Measurements from ENCODE around the gene ERCC6L. TPM values are rescaled to one million over a fixed set of nuclear protein-coding genes. Genes with fewer than 3 reads are reported as not detected.

Gene ERCC6L
- polyA plus RNA-seq, 3 donors: 0.04 to 0.24 (median 0.05) TPM

DNA sequence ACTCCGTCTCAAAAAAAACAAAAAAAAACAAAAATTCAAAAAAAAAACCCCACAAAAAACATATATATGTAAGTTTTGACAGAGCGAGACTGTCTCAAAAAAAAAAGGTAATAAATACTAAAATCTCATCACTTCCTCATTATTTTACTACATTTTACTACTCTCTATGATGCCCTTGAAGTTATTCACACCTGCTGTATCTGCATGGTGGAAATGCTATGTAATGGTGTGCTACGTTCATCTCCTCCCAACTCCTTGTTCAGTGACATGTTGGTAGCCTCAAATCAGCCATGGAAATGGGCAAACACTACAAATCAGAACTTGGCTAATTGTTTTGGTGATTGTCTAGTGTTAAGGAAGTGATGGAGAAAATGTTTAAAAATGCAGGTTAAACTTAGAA is 26.4 kb upstream of the ERCC6L start:
- TF ChIP-seq CTCF (IDR thresholded peaks at IDR 0.05): no peak
- H4K20me1 ChIP-seq (ENCODE audit: insufficient read depth, low read length): peaks cover 4% of the 10 kb centered on the region
- no peaks in the 10 kb centered on the region for H3K79me2 ChIP-seq (ENCODE audit: insufficient read depth, low read length)
- no peak overlapping the region for H3K9ac ChIP-seq (ENCODE audit: insufficient read depth, low read length, poor library complexity, severe bottlenecking)
- H3K27me3 ChIP-seq (ENCODE audit: control insufficient read depth in 2 of 2, insufficient read depth in 2 of 2, low read length in 2 of 2): no peaks in the 10 kb centered on the region
- H3K27me3 Mint-ChIP-seq (ENCODE audit: low read depth in 3 of 3): peaks cover 0 to 4% (median 0%) of the 10 kb centered on the region in 3 donors
- no CpG with 5 or more reads among the region's 3 CpGs for WGBS (ENCODE audit: insufficient coverage)
- no peak for DNase-seq
- no peak overlapping the region for H3K27ac Mint-ChIP-seq
- no peaks in the 10 kb centered on the region for H3K4me1 ChIP-seq (ENCODE audit: control insufficient read depth in 1 of 2, insufficient read depth in 2 of 2, low read length in 2 of 2)
- H3K27ac ChIP-seq (ENCODE audit: low read depth in 1 of 2, low read length in 2 of 2): no peak overlapping the region
- H3K4me2 ChIP-seq (replicated peaks; ENCODE audit: extremely low read depth, low read length, poor library complexity, severe bottlenecking): no peak overlapping the region
- no peaks in the 10 kb centered on the region for H3K9me3 ChIP-seq (replicated peaks in 1 of 2; ENCODE audit: control insufficient read depth in 1 of 2, insufficient read depth in 1 of 2, low read length in 2 of 2)
- peaks cover 11 to 33% of the 10 kb centered on the region in 2 donors for H3K36me3 ChIP-seq (replicated peaks in 1 of 2; ENCODE audit: control insufficient read depth in 1 of 2, insufficient read depth in 2 of 2, low read length in 2 of 2)
- no peak overlapping the region for H2AFZ ChIP-seq (ENCODE audit: insufficient read depth, low read depth, low read length, poor library complexity, severe bottlenecking)
- H3K4me1 Mint-ChIP-seq: no peaks in the 10 kb centered on the region
- H3K4me3 Mint-ChIP-seq: no peak overlapping the region
- H3K9me3 Mint-ChIP-seq: no peaks in the 10 kb centered on the region
- peaks cover 16 to 40% of the 10 kb centered on the region in 2 donors for H3K36me3 Mint-ChIP-seq
- no peak overlapping the region for H3K4me3 ChIP-seq (replicated peaks in 1 of 3; ENCODE audit: low read depth in 2 of 3, low read length in 3 of 3)
- intact Hi-C loops (cut with micrococcal nuclease): no loop called here

GRCh38 chrX:72262077-72262476 is 23.2 kb upstream of the ERCC6L start:
- no peaks in the 10 kb centered on the region for H3K79me2 ChIP-seq (ENCODE audit: insufficient read depth, low read length)
- Mint-ChIP-seq H3K27ac (no peak overlapping the region), H3K9me3 (no peaks in the 10 kb centered on the region), H3K4me3 (no peak overlapping the region), H3K4me1 (no peaks in the 10 kb centered on the region), H3K27me3 (ENCODE audit: low read depth in 3 of 3) (peaks cover 0 to 14% (median 9%) of the 10 kb centered on the region in 3 donors), H3K36me3 (peaks cover 0 to 8% of the 10 kb centered on the region in 2 donors)
- intact Hi-C loops (cut with micrococcal nuclease): no loop called here
- H4K20me1 ChIP-seq (ENCODE audit: insufficient read depth, low read length): no peaks in the 10 kb centered on the region
- H3K9me3 ChIP-seq (replicated peaks in 1 of 2; ENCODE audit: control insufficient read depth in 1 of 2, insufficient read depth in 1 of 2, low read length in 2 of 2): no peaks in the 10 kb centered on the region
- no peak for TF ChIP-seq CTCF (IDR thresholded peaks at IDR 0.05)
- H3K9ac ChIP-seq (ENCODE audit: insufficient read depth, low read length, poor library complexity, severe bottlenecking): no peak overlapping the region
- H3K4me1 ChIP-seq (ENCODE audit: control insufficient read depth in 1 of 2, insufficient read depth in 2 of 2, low read length in 2 of 2): no peaks in the 10 kb centered on the region
- no peaks in the 10 kb centered on the region for H3K27me3 ChIP-seq (ENCODE audit: control insufficient read depth in 2 of 2, insufficient read depth in 2 of 2, low read length in 2 of 2)
- DNase-seq: no peak
- H3K4me2 ChIP-seq (replicated peaks; ENCODE audit: extremely low read depth, low read length, poor library complexity, severe bottlenecking): no peak overlapping the region
- no peak overlapping the region for H2AFZ ChIP-seq (ENCODE audit: insufficient read depth, low read depth, low read length, poor library complexity, severe bottlenecking)
- H3K27ac ChIP-seq (ENCODE audit: low read depth in 1 of 2, low read length in 2 of 2): no peak overlapping the region
- peaks cover 0 to 2% of the 10 kb centered on the region in 2 donors for H3K36me3 ChIP-seq (replicated peaks in 1 of 2; ENCODE audit: control insufficient read depth in 1 of 2, insufficient read depth in 2 of 2, low read length in 2 of 2)
- no CpG with 5 or more reads among the region's 7 CpGs for WGBS (ENCODE audit: insufficient coverage)
- H3K4me3 ChIP-seq (replicated peaks in 1 of 3; ENCODE audit: low read depth in 2 of 3, low read length in 3 of 3): no peak overlapping the region

Data from CD14-positive monocyte (primary cell).